CD4-positive, CD25-positive, alpha-beta regulatory T cell (primary cell): Measurements from ENCODE around the gene HRH1. TPM values are rescaled to one million over a fixed set of nuclear protein-coding genes. Genes with fewer than 3 reads are reported as not detected.

Source experiments
- ATAC-seq, 2 donors: fragments of 150-1000 bp; cut with Tn5 transposase; one replicate each; pipeline ENCODE4 v1.10.0; 2021; ENCODE audit warnings: low read depth in 2 of 2, moderate number of reproducible peaks in 2 of 2, moderate library complexity in 1 of 2
- DNase-seq, 3 donors: peaks; one replicate each; pipeline versions ENCODE4 v3.0.0 to v3.0.0-alpha.2; 2012 to 2022; ENCODE audit warnings: mixed read lengths in 1 of 3
- H3K27ac ChIP-seq: one replicate; pipeline ENCODE4 v1.7.0; 2013; ENCODE audit warnings: mild to moderate bottlenecking, low read length; ENCODE audit not compliant: insufficient read depth, poor library complexity, severe bottlenecking
- H3K27me3 ChIP-seq: one replicate; pipeline ENCODE4 v1.7.0; 2013; ENCODE audit warnings: low read length; ENCODE audit not compliant: control insufficient read depth, insufficient read depth
- H3K36me3 ChIP-seq: one replicate; pipeline ENCODE4 v1.7.0; 2013; ENCODE audit warnings: mild to moderate bottlenecking, low read length, moderate library complexity; ENCODE audit not compliant: control insufficient read depth, insufficient read depth
- H3K4me1 ChIP-seq: 2 replicates; pipeline ENCODE4 v1.7.0; 2013; ENCODE audit warnings: mild to moderate bottlenecking, low read length; ENCODE audit not compliant: insufficient read depth, control insufficient read depth, poor library complexity, severe bottlenecking
- H3K4me3 ChIP-seq: one replicate; pipeline ENCODE4 v1.7.0; 2013; ENCODE audit warnings: low read depth, mild to moderate bottlenecking, low read length, moderate library complexity
- H3K9me3 ChIP-seq, 2 experiments: 1 replicate in 1 of 2; 2 replicates in 1 of 2; pipeline ENCODE4 v1.7.0; 2013; ENCODE audit warnings: low read length in 2 of 2, mild to moderate bottlenecking in 1 of 2, moderate library complexity in 1 of 2; ENCODE audit not compliant: control insufficient read depth in 2 of 2
- H3K27ac Mint-ChIP-seq, 3 donors: one replicate each; pipeline ENCODE4 v1.8.0; 2020 to 2022; ENCODE audit warnings: mild to moderate bottlenecking in 3 of 3, mixed read lengths in 3 of 3, moderate library complexity in 2 of 3
- H3K27me3 Mint-ChIP-seq: one replicate; pipeline ENCODE4 v1.8.0; 2022; ENCODE audit warnings: mild to moderate bottlenecking, mixed read lengths
- H3K36me3 Mint-ChIP-seq: one replicate; pipeline ENCODE4 v1.8.0; 2020; ENCODE audit warnings: mixed read lengths
- H3K4me1 Mint-ChIP-seq, 4 donors: one replicate each; pipeline ENCODE4 v1.8.0; 2020 to 2022; ENCODE audit warnings: mixed read lengths in 4 of 4, mild to moderate bottlenecking in 1 of 4
- H3K4me3 Mint-ChIP-seq, 4 donors: one replicate each; pipeline ENCODE4 v1.8.0; 2020 to 2022; ENCODE audit warnings: mild to moderate bottlenecking in 4 of 4, mixed read lengths in 4 of 4, moderate library complexity in 3 of 4
- H3K9me3 Mint-ChIP-seq, 7 donors: one replicate each; pipeline ENCODE4 v1.8.0; 2020 to 2022; ENCODE audit warnings: mixed read lengths in 7 of 7, mild to moderate bottlenecking in 3 of 7, moderate library complexity in 2 of 7
- polyA plus RNA-seq, 4 donors: library from polyadenylated mRNA; unstranded; fragments of 300-500 nt; fragmentation: Illumina TruSeq; gene quantifications; one replicate each; pipeline ENCODE4 v1.2.3, GENCODE V29; 2021
- total RNA-seq: library from RNA; stranded (reverse); gene quantifications from one replicate; pipeline ENCODE4 v1.2.3, GENCODE V29; 2022

Gene HRH1
- total and polyA plus RNA-seq, 5 donors from 2014 or later = 0.15 TPM; not detected in 3

GRCh38 chr3:11305509-11305908 lies 151.2 kb downstream of the HRH1 start:
- peaks cover 72% of the 10 kb centered on the region for H3K36me3 ChIP-seq
- peaks cover 7% of the 10 kb centered on the region for H3K4me1 ChIP-seq
- DNase-seq = no peak

GRCh38 chr3:11306817-11307589 lies 152.7 kb downstream of the HRH1 start:
- peak in 1 of 3 donors; percentile 70 for DNase-seq
- Mint-ChIP-seq H3K4me3 (no peak overlapping the region), H3K4me1 (peaks cover 4 to 16% (median 10%) of the 10 kb centered on the region in 4 donors), H3K27me3 (no peaks in the 10 kb centered on the region), H3K9me3 (no peaks in the 10 kb centered on the region), H3K36me3 (peaks cover 68% of the 10 kb centered on the region), H3K27ac (peak overlapping the region; percentile 18 to 91 (median 85))
- Histone ChIP-seq H3K9me3 (no peaks in the 10 kb centered on the region), H3K36me3 (peaks cover 74% of the 10 kb centered on the region), H3K4me1 (peaks cover 7% of the 10 kb centered on the region), H3K4me3 (no peak overlapping the region), H3K27me3 (no peaks in the 10 kb centered on the region), H3K27ac (peak overlapping the region; percentile 28)
- ATAC-seq = peak; percentile 69 to 79

More at GRCh38 chr3:11305509-11305908, 151.2 kb downstream of the HRH1 start:
- Histone ChIP-seq H3K27ac (no peak overlapping the region), H3K27me3 (no peaks in the 10 kb centered on the region), H3K9me3 (no peaks in the 10 kb centered on the region), H3K4me3 (no peak overlapping the region)
- Mint-ChIP-seq H3K27me3 (no peaks in the 10 kb centered on the region), H3K36me3 (peaks cover 67% of the 10 kb centered on the region), H3K27ac (peak overlapping the region in 2 of 3 donors; percentile 10 to 48), H3K9me3 (no peaks in the 10 kb centered on the region), H3K4me1 (peaks cover 11 to 21% (median 14%) of the 10 kb centered on the region in 4 donors), H3K4me3 (no peak overlapping the region)
- ATAC-seq = no peak

GRCh38 chr3:11307830-11308432 lies 153.6 kb downstream of the HRH1 start:
- H3K9me3 ChIP-seq = no peaks in the 10 kb centered on the region
- no peak for DNase-seq
- H3K27me3 ChIP-seq = no peaks in the 10 kb centered on the region
- Mint-ChIP-seq H3K27ac (peak overlapping the region in 2 of 3 donors; percentile 18 to 85), H3K27me3 (no peaks in the 10 kb centered on the region), H3K36me3 (peaks cover 68% of the 10 kb centered on the region), H3K4me1 (peaks cover 4 to 16% (median 10%) of the 10 kb centered on the region in 4 donors), H3K9me3 (no peaks in the 10 kb centered on the region), H3K4me3 (no peak overlapping the region)
- H3K36me3 ChIP-seq = peaks cover 71% of the 10 kb centered on the region
- H3K4me3 ChIP-seq = no peak overlapping the region
- H3K27ac ChIP-seq = no peak overlapping the region
- ATAC-seq = no peak
- peaks cover 7% of the 10 kb centered on the region for H3K4me1 ChIP-seq

GRCh38 chr3:11310258-11310657 lies 156.0 kb downstream of the HRH1 start:
- no peak for ATAC-seq
- Mint-ChIP-seq H3K27me3 (no peaks in the 10 kb centered on the region), H3K27ac (no peak overlapping the region), H3K4me1 (peaks cover 2 to 13% (median 8%) of the 10 kb centered on the region in 4 donors), H3K4me3 (no peak overlapping the region), H3K36me3 (peaks cover 74% of the 10 kb centered on the region), H3K9me3 (no peaks in the 10 kb centered on the region)
- Histone ChIP-seq H3K9me3 (no peaks in the 10 kb centered on the region), H3K4me3 (no peak overlapping the region), H3K27me3 (no peaks in the 10 kb centered on the region), H3K36me3 (peaks cover 85% of the 10 kb centered on the region), H3K27ac (no peak overlapping the region), H3K4me1 (peaks cover 7% of the 10 kb centered on the region)
- no peak for DNase-seq

- H3K4me3 Mint-ChIP-seq = no peak overlapping the region
- DNase-seq = no peak
- Histone ChIP-seq H3K36me3 (peaks cover 90% of the 10 kb centered on the region), H3K4me1 (peaks cover 2% of the 10 kb centered on the region), H3K9me3 (no peaks in the 10 kb centered on the region), H3K27ac (no peak overlapping the region), H3K27me3 (no peaks in the 10 kb centered on the region), H3K4me3 (no peak overlapping the region)
- H3K27me3 Mint-ChIP-seq = no peaks in the 10 kb centered on the region
- H3K27ac Mint-ChIP-seq = peak overlapping the region in 1 of 3 donors; percentile 28
- ATAC-seq = no peak
- peaks cover 0 to 1% (median 0%) of the 10 kb centered on the region in 4 donors for H3K4me1 Mint-ChIP-seq
- H3K9me3 Mint-ChIP-seq = peaks cover 0 to 3% (median 0%) of the 10 kb centered on the region in 7 donors
- H3K36me3 Mint-ChIP-seq = peaks cover 75% of the 10 kb centered on the region
Measured at GRCh38 chr3:11312166-11312565, 157.9 kb downstream of the HRH1 start.

Other genes starting within 250 kb of the HRH1 start
- not detected for gene SLC6A1, start 161.7 kb upstream of the HRH1 start, total RNA-seq
- not detected for gene SLC6A1, start 161.7 kb upstream of the HRH1 start, polyA plus RNA-seq
- 42.2 TPM for gene ATG7, start 117.9 kb downstream of the HRH1 start, total RNA-seq
- gene ATG7, start 117.9 kb downstream of the HRH1 start, polyA plus RNA-seq = 10 to 100 TPM; 13.4 to 26.7 (median 14.6) TPM